Ishikawa (cell line): ENCODE data around the gene DLEC1.
A peak's percentile ranks its signal among the peaks of the same experiment; 100 is the strongest.

Source experiments
- CEBPB ChIP-seq: IDR thresholded peaks from 2 replicates; pipeline ENCODE4 v1.6.1; 2012
- CREB1 ChIP-seq: IDR thresholded peaks from 2 replicates; pipeline ENCODE4 v1.6.1; 2012; ENCODE audit warnings: low read depth
- EGR1 ChIP-seq: IDR thresholded peaks from 2 replicates; pipeline ENCODE4 v1.6.1; 2012
- EP300 ChIP-seq: IDR thresholded peaks from 2 replicates; pipeline ENCODE4 v1.6.1; 2012; ENCODE audit warnings: borderline replicate concordance
- FOXM1 ChIP-seq: IDR thresholded peaks from 2 replicates; pipeline ENCODE4 v1.6.1; 2012; ENCODE audit warnings: low read depth, borderline replicate concordance
- MAX ChIP-seq: IDR thresholded peaks from 2 replicates; pipeline ENCODE4 v1.6.1; 2012
- NFIC ChIP-seq: IDR thresholded peaks from 2 replicates; pipeline ENCODE4 v1.6.1; 2012
- RAD21 ChIP-seq: IDR thresholded peaks from 2 replicates; pipeline ENCODE4 v1.6.1; 2012; ENCODE audit warnings: low read depth
- REST ChIP-seq: IDR thresholded peaks from 2 replicates; pipeline ENCODE4 v1.6.1; 2012; ENCODE audit warnings: low read depth, mild to moderate bottlenecking
- TAF1 ChIP-seq: IDR thresholded peaks from 2 replicates; pipeline ENCODE4 v1.6.1; 2012; ENCODE audit warnings: low read depth, mild to moderate bottlenecking
- TCF12 ChIP-seq: IDR thresholded peaks from 2 replicates; pipeline ENCODE4 v1.6.1; 2012; ENCODE audit warnings: low read depth
- TEAD4 ChIP-seq: IDR thresholded peaks from 2 replicates; pipeline ENCODE4 v1.6.1; 2012
- YY1 ChIP-seq: IDR thresholded peaks from 2 replicates; pipeline ENCODE4 v1.6.1; 2012; ENCODE audit warnings: low read depth
- ZBTB7A ChIP-seq: IDR thresholded peaks from 2 replicates; pipeline ENCODE4 v1.6.1; 2012; ENCODE audit warnings: low read depth
- TF ChIP-seq, protein P1 (sequence below): IDR thresholded peaks from 2 replicates; pipeline ENCODE4 v1.6.1; 2012

DLEC1 gene

DNA sequence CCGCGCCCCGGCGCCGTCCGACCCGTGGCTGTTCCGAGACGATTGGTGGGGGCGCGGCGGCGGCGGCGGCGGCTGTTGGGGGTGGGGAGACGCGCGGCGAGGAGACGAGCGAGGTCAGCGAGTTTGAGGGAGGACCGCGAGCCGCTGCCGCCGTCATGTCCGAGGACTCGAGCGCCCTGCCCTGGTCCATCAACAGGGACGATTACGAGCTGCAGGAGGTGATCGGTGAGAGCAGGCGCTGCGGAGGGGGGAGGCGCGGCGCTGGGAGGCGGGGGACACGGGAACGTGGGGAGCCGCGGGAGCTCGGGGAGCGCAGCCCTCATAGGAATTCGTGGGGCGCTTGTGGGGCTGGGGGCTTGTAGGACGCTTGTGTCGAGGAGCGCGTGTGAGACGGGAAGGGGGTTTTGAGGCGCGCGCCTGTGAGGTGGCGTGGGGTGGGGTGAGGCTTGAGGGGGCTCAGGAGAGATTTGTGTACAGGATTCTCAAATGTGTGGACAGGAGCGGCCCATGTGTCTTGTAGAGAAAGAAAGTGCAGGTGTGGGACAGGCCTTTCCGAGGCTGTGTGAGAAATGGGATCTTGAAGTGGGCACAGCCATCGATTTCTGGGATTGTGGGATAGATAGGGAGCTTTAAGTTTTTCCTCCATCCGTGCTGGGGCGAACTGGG, 126.8 kb downstream of the DLEC1 start:
- no peak for TF ChIP-seq CEBPB
- TF ChIP-seq RAD21 = no peak
- no peak for TF ChIP-seq TCF12
- peak; percentile 60; the same call in 1 of the 2 replicates for TF ChIP-seq EP300
- TF ChIP-seq TAF1 = no peak
- peak; percentile 8 for TF ChIP-seq MAX
- no peak for TF ChIP-seq TEAD4
- TF ChIP-seq CREB1 = no peak
- TF ChIP-seq EGR1 = no peak
- no peak for TF ChIP-seq FOXM1
- TF ChIP-seq YY1 = no peak
- no peak for TF ChIP-seq REST

DNA sequence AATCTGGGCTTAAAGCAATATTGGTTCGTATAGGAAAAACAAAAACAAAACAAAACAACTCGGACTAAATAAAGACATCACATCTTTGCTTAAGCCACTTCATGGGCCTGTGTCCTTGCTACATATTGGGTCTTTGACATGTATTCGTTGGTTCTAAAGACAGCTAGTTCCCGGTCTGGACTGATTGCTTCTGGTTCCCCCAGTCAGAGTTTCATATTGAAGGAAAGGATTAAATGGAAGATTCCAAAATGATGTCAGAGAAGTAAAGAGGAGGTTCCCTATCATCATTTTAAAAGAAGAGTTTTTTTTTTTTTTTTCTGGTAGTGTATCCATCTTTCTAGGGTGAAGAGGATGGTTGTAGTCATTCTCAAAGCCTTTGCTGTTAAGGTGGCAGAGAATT, 128.6 kb downstream of the DLEC1 start:
- no peak for TF ChIP-seq TEAD4
- TF ChIP-seq FOXM1 = no peak
- no peak for TF ChIP-seq MAX
- no peak for TF ChIP-seq REST
- no peak for TF ChIP-seq CEBPB
- TF ChIP-seq EGR1 = no peak
- TF ChIP-seq, protein P1, sequence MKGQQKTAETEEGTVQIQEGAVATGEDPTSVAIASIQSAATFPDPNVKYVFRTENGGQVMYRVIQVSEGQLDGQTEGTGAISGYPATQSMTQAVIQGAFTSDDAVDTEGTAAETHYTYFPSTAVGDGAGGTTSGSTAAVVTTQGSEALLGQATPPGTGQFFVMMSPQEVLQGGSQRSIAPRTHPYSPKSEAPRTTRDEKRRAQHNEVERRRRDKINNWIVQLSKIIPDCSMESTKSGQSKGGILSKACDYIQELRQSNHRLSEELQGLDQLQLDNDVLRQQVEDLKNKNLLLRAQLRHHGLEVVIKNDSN = no peak
- no peak for TF ChIP-seq TCF12
- TF ChIP-seq YY1 = no peak
- TF ChIP-seq NFIC = no peak
- no peak for TF ChIP-seq ZBTB7A
- TF ChIP-seq CREB1 = no peak
- no peak for TF ChIP-seq RAD21

DNA sequence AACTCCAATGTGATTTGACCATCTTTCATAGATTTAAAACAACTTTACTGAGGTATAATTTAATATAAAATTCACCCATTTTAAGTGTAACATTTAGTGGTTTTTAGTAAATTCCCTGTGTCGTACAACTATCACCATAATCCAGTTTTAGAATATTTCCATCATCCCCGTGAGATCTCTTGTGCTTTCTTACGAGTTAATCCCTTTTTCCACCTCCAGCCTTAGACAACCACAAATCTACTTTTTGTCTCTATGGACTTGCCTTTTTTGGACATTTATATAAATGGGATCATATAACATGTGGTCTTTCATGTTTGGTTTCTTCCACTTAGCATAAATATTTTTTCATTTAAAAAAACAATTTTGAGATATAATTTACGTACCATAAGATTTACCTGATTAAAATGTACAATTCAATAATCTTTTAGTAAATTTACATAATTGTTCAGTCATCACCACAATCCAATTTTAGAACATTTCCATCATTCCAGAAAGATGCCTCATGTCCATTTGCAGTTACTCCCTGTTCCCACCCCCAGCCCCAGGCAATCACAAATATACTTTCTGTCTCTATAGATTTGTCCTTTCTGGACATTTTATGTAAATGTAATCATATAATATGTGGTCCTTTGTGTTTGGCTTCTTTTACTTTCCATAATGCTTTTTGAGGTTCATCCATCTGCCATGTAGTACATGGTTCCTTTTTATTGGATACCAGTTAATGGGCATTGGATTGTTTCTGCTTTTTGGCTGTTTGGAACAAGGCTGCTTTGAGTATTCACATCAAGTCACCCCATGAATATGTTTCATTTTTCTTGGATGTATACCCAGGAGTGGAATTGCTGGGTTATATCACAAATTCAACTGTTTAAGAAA, 129.4 kb downstream of the DLEC1 start:
- TF ChIP-seq NFIC (no peak), EP300 (no peak)

GRCh38 chr3:38169027-38169317, 130.0 kb downstream of the DLEC1 start:
- TF ChIP-seq CEBPB (no peak), CREB1 (no peak), FOXM1 (no peak), RAD21 (no peak), EGR1 (no peak), TCF12 (no peak), EP300 (no peak), TAF1 (no peak), TEAD4 (no peak), YY1 (no peak), ZBTB7A (no peak), NFIC (no peak), MAX (no peak), REST (no peak)
- TF ChIP-seq, protein P1 = no peak
